ENCODE data around the gene B4GALT5. TPM values are rescaled to one million over a fixed set of nuclear protein-coding genes. Genes with fewer than 3 reads are reported as not detected.

The B4GALT5 gene
- total RNA-seq, 1 donor from 2014 or later, result 31.0 TPM

DNA sequence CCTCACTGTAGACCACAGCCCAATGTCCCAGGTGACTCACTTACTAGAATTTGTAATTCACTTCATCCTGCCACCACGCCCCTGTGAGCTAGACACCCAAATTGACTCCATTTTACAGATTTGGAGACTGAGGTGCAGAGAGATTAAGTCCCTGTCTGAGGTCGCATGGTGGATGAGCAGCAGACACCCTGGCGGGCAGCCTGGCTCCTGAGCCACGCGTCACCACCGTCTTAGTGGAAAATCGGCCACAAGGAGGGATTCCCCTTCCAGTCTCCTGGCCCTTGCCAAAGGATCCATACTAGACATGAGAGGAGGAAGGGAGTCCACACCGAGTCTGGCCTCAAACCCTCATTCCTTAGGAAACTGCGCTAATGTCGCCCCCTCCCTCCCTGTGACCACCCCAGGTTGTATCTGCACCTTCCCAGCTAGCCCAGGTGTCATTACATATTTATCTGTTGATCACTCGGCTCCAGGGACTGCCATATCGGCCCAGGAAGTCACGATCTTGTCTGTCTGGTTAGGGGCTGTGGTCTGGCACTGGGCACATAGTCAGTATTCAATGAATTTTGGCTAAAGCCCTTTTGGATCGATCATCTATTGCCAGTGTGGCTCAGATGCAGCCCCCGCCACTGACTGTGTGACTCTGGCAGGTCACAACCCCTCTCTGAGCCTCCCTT lies 120.1 kb downstream of the B4GALT5 start:
- peaks cover 58% of the 10 kb centered on the region for H3K4me1 ChIP-seq
- no peaks in the 10 kb centered on the region for H3K9me3 ChIP-seq (replicated peaks)
- H3K27me3 ChIP-seq (ENCODE audit: low read depth), result no peaks in the 10 kb centered on the region
- H3K27ac ChIP-seq (replicated peaks), result peak overlapping the region; percentile 80
- no peak overlapping the region for H3K4me3 ChIP-seq
- H3K36me3 ChIP-seq, result no peaks in the 10 kb centered on the region
- TF ChIP-seq CTCF (IDR thresholded peaks at IDR 0.05; ENCODE audit: borderline replicate concordance), result no peak
- intact Hi-C loops (cut with micrococcal nuclease), result no loop called here
- DNase-seq, result no peak

DNA sequence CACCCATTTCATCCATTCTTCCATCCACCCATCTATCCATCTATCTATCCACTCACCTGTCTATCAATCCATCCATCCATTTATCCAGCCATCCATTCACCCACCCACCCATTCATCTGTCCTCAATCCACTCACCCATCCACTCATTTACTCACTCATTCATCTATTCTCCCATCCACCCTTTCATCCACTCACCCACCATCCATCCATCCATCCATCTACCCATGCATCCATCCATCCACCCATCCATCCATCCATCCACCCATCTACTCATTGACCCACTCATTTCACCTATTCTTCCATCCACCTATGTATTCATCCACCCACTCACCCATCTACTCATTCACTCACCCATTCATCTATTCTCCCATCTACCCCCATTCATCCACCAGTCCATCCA lies 121.6 kb downstream of the B4GALT5 start:
- intact Hi-C loops (cut with micrococcal nuclease), result no loop called here
- Histone ChIP-seq H3K27ac (replicated peaks) (peak overlapping the region; percentile 84), H3K9me3 (replicated peaks) (no peaks in the 10 kb centered on the region), H3K4me3 (no peak overlapping the region), H3K4me1 (peaks cover 61% of the 10 kb centered on the region), H3K36me3 (no peaks in the 10 kb centered on the region), H3K27me3 (ENCODE audit: low read depth) (no peaks in the 10 kb centered on the region)
- no peak for TF ChIP-seq CTCF (IDR thresholded peaks at IDR 0.05; ENCODE audit: borderline replicate concordance)
- DNase-seq, result no peak

- no peaks in the 10 kb centered on the region for H3K9me3 ChIP-seq (replicated peaks)
- H3K4me1 ChIP-seq, result peaks cover 56% of the 10 kb centered on the region
- H3K27ac ChIP-seq (replicated peaks), result peak overlapping the region; percentile 84
- no peak for DNase-seq
- H3K4me3 ChIP-seq, result no peak overlapping the region
- no peaks in the 10 kb centered on the region for H3K27me3 ChIP-seq (ENCODE audit: low read depth)
- intact Hi-C loops (cut with micrococcal nuclease), result no loop called here
- TF ChIP-seq CTCF (IDR thresholded peaks at IDR 0.05; ENCODE audit: borderline replicate concordance), result no peak
- no peaks in the 10 kb centered on the region for H3K36me3 ChIP-seq
Measured at GRCh38 chr20:49591217-49591865, 122.3 kb downstream of the B4GALT5 start.

DNA sequence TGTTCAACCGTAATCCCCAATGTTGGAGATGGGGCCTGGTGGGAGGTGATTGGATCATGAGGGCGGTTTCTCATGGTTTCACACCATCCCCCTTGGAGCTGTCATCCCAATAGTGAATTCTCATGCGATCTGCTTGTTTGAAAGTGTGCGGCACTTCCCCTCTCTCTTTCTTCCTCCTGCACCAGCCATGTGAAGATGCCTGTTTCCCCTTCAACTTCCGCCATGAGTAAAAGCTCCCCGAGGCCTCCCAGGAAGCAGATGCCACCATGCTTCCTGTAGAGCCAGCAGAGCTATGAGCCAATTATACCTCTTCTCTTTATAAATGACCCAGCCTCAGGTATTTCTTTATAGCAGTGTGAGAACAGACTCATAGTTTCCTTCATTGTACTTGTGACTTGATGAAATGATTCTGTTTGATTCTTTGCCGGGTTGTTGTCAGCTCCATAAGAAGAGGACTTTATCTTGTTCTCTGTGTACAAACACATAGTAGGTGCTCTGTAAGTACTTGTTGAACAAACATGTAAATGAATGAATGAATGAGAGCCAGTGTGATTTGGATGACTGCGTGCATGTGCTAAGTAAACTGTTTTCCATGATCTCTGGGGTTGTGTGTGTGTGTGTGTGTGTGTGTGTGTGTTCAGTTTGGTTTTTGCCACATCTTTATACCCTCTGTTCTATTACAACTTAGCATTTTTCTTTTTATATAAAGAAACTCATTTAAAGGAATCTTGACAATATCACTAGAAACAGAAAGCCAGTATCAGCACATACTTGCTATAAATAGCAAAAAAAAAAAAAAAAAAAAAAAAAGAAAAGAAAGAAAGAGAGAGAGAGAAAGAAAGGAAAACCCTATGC lies 123.3 kb downstream of the B4GALT5 start:
- H3K4me1 ChIP-seq, result peaks cover 55% of the 10 kb centered on the region

More for the DNA sequence above, 123.3 kb downstream of the B4GALT5 start:
- peak overlapping the region; percentile 84 for H3K27ac ChIP-seq (replicated peaks)
- no peaks in the 10 kb centered on the region for H3K36me3 ChIP-seq
- DNase-seq, result no peak
- no peak for TF ChIP-seq CTCF (IDR thresholded peaks at IDR 0.05; ENCODE audit: borderline replicate concordance)
- no peak overlapping the region for H3K4me3 ChIP-seq
- H3K27me3 ChIP-seq (ENCODE audit: low read depth), result no peaks in the 10 kb centered on the region
- intact Hi-C loops (cut with micrococcal nuclease), result no loop called here
- H3K9me3 ChIP-seq (replicated peaks), result no peaks in the 10 kb centered on the region
